GM18526 (cell line): ENCODE measurements around the gene PI4KB.

Source experiments
- POLR2A ChIP-seq: IDR thresholded peaks from 3 replicates; pipeline ENCODE4 v1.6.1; 2011; ENCODE audit not compliant: insufficient read length; ENCODE audit errors: extremely low read depth

The PI4KB gene

DNA sequence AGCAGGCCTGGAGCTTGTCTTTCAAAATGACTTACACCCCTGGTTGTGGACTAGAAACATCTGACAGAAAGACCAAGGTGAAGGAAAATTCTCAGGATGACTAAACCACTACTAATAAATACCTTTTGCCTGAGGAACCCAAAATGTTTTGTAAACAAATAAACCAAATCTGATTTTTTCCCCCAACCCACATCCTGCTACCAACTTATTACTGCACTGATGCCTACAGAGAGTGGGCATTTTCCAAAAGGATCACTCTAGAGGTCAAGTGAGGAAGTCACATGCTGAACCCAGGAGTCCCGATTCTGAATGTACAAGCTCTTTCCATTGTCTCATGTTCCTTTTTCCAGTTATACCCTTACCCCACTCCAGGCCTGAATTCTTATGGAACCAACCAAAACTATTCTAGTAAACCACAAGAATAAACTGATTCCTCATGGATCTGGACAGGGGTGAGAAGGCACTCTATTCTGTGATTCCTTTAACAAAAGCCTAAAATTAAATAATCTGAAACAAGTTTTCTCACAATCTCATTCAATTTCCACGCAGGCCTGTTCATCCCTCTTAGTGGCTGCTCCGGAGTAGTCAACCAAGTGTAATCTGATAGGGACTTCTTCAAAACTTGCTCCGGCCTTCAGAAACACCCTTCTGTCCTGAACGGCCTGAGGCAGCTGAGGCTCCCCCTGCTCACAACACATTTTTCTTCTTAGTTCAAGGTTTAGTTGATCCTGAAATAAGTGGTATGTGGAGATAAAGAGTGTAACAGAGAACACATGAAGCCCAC, 1.4 kb downstream of the PI4KB start:
- TF ChIP-seq POLR2A: no peak

DNA sequence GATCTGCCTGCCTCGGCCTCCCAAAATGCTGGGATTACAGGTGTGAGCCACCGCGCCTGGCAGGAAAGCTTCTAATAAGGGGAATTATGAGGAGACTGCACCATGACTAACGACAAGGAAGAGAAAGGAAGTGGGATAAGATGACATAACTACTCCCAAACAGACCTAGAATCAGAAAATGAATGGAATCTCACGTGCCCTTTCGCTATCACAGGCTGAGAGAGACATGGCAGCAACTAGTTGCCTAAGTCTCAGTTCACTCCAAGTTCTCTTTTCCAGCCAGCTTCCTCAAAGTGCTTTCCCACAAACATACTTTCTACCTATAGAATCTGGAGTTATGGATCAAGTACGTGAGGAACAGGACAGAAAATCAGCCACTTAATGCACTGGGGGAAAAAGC, 2.0 kb downstream of the PI4KB start:
- TF ChIP-seq POLR2A: no peak

DNA sequence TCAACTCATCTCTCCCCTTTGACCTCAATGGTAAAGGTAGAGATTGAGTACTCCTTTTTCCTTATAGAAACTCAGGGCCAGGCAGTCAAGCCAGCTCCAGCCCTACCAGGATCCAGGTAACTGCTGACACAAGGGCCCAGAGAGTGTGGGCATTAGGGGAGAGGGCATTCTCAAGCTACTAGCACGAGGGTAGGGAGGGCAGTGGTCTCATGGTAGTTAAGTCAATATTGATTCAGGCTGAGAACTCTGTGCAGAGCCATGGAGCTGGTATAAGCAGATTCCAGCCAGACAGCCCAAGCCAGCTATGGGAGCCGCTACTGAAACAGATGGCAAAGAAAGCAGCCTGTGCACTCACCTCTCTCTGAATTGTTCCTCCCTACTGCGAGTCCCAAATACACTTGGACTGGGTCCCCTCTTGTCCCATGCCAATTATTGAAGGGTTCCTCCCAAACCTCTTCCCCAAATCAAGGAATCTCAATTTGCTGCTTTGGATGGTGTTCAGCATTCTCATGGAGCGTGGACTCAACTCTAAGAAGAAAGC, 2.8 kb downstream of the PI4KB start:
- TF ChIP-seq POLR2A: no peak

DNA sequence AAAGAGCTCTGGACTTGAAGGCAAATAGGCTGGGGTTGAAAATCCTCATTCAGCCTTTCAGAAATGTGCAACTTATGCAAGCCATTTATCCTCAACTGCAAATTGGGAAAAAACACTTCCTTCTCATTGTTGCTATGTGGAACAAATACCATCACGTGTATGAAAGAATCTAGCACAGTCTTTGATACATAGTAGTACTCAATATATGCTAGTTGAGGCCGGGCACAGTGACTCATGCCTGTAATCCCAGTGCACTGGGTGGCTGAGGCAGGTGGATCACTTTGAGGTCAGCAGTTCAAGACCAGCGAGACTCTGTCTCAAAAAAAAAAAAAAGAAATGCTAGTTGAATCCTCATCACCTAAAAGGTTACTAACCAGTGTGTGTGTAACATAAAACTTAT, 8.2 kb downstream of the PI4KB start:
- no peak for TF ChIP-seq POLR2A

DNA sequence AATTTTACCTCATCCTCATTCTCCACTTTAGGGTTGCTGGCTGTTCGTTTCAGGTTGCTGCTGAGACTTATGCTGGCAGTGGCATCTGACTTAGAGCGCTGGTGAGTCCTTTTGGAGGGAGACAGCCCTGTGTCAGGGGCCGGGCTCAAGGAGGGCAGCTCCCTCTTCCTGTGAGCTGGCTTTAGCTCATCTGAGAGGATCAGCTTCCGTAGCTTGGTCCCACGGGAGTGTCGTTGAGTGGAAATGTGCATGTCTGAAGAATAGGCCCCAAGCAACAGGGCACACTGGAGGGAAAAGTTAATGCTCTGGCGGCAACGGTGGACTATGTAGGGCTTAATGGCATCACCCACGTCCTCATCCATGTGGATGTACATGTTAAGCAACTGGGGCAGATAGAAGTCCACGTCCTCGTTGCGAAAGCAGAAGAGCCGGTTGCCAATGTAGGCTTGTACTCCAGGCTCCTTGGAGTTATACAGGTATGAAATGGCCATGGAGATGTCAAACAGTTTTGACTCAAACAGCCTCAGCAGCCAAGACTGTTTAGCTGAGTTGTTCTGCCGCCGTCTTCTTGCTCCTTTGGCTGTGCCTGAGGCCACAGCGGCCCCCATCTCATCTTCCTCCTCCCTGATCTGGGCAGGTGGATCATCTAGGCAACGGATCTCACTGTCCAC, 11.5 kb downstream of the PI4KB start:
- TF ChIP-seq POLR2A: no peak

DNA sequence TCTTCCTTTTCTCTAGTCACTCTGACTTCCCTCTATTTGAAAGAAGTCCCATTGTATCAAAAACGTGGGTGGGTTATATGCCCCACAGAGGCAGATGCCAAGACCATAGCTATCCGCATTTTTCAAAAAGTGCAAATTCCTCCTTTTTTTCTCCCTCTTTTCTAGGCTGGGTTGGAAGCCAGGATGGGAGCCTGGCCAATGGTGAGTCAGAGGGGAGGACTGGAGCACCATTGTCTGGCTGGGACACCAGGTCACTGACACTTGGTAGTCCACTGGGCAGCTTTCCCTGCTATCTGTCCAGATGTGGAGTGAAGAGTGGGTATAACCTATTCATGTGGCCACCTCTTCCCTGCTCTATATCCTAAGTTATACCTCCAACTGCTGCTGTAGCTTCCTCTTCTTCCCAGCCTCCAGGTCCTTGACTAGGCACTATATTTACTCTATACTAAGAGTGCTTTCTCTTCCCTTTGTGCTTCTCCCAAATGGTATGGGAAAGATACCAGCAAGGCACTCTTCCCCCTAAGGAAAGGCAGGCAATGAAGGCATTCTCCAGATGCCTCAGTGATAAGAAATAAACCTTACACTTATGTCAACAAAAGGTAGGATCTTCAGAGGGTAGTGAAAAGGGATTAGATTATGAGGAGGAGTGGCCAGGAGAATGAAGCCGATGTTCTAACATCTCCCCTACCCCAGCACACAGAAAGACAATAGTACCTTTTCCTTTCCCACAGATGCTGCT, 12.9 kb downstream of the PI4KB start:
- no peak for TF ChIP-seq POLR2A

DNA sequence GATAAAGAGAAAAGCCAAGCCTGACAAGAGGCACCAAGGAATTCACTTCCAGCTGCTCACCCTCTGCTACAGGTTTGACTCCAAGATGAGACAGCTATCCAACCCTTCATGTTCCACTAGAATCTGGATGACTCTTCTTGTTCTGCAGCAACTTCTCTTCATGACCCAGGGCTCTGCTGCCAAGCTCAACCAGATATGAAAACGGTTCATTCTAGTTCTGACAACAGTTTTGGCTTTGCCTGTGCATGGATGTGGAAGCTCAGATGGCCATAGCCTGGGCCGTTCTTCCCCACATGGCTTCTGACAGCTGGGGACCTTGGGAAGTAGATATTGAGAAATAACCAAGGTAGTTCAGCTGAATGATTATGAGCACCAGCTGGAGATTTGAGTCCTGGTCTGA, 13.7 kb downstream of the PI4KB start:
- no peak for TF ChIP-seq POLR2A

DNA sequence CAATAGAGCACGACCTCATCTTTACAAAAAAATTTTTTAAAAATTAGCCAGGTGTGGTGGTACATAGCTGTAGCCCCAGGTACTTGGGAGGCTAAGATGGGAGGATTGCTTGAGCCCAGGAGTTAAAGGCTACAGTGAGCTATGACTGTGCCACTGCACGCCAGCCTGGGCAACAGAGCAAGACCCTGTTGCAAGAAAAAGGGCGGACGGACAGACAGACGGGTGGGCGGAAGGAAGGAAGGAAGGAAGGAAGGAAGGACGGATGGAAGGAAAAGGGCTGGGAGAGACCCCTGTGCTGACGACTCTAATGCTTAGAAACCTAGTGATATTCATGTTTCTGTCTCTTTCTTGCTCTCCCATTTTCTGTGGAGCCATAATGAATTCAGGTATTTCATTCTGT, 14.4 kb downstream of the PI4KB start:
- no peak for TF ChIP-seq POLR2A

DNA sequence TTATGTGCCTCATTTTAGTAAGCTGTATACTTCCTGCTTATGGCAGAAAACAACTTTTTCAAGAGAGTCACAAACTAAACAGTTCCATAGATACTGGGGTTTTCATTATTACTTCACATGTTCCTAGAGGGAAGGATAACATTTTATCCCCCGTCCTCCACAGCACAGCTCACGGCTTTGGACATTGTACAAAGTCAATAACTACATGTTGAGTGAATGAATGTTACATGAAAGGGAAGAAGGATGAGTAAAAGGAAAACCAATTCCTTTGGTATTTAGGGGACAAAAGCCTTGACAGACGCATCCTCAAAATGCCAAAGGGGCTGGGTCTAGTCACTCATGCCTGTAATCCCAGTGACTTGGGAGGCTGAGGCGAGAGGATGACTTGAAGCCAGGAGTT, 14.8 kb downstream of the PI4KB start:
- TF ChIP-seq POLR2A: no peak

DNA sequence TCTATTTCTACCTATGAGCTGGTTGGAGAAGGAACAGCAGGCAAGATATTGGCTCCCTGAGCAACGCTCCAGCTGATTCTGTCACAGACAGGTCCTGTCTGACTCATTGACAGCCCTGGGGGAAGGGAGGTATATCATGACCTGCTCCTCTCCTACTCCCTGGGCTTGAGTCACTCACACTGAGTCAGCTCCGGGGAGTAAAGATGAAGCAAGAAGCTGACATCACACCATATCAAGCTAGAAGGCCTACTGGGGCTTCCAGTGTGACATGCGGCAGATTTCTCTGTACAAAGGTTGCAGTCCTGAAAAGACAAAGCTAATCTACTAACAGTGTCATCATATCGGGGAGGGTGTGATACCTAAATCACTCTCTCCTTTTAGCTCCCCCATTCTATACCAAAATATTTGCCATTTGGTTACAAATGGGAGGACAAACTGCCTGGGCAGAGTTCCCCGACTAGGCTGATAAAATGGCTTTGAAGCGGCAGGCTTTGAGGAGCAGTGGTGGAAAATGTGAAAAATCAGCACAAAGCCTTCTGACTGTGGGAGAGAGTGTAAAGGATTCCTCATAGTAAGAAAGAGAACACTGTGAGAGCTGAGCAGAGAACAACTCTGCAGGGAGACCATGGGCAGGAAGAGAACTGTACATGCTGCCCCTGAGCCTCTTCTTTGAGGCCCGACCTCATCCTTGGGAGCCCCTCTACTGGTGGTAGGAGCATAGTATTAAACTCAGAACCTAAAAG, 15.5 kb downstream of the PI4KB start:
- TF ChIP-seq POLR2A: no peak

DNA sequence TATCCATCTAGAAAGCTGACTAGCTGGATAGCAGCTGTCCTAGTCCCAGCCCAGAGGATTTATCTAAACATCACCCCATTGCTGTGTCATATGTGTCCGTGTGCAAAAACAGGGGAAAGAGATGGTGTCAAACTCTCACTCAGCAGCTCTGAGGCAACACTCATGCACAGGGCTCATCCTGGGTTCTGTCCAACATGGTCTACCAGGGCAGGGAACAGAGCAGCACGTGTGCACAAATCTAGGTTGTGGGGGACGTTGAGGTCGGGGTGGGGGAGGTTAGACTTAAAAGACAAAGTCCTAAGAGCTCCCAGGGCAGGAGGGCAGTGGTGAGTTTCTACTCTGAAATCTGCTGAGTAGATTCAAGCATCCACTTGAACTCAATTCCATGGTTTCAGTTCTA, 16.2 kb downstream of the PI4KB start:
- TF ChIP-seq POLR2A: no peak

DNA sequence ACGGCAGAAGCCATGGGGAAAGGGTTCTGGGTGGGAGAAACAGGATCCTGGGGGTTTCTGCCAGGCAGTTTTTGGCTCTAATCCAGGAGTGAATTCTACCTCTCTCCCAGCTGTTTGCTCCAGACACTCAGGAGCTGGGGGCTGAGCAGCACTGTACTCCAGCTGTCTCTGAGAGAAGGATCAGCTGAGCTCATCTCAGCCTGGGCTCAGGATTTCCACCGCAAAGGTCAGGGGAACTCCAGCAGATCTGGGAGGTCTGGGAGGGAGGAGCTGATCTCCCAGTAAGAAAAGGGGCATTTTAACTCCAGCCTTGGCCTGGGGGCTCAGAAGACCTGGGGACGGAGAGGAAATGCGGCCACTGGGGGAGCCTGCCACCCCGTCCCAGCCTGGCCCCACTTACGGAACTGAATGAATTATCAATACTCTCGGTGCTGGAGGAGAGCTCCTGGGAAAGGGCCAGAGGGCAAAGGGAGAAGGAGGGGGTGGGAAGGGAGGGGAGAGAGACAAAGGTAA, 17.3 kb downstream of the PI4KB start:
- no peak for TF ChIP-seq POLR2A

DNA sequence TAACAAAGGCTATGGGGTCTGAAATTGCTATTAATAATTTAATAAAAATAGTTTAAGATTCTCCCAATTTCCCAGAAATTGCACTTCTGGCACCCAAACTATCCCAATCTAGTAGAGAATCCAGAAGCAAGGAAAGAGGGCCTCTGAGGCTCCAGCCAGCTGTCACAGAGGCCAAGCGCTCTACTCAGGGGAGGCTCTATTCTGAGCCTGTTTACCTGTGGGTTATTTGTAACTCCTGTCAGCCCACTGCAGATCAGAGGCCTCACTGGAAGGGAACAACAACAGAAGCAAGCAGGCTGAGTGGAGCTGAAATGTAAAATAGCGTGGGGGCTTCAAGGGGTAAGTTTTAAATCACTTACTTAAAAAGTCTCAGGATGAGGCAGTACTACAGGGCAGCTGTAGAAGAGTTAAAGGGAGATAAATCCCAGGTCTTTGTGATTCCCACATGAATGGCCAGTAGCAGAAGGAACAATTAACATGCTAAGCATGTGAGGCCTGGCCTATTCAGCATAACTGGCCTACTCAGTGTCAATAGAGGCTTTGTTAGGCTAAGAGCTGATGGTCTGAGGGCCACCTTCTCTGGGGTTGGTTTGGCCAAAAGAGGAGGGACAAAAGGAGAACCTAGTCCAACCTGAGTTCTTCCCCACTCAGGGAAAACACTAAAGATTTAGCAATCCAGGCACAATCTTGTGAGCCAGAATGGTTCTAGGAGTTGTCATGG, 32.3 kb downstream of the PI4KB start:
- no peak for TF ChIP-seq POLR2A

DNA sequence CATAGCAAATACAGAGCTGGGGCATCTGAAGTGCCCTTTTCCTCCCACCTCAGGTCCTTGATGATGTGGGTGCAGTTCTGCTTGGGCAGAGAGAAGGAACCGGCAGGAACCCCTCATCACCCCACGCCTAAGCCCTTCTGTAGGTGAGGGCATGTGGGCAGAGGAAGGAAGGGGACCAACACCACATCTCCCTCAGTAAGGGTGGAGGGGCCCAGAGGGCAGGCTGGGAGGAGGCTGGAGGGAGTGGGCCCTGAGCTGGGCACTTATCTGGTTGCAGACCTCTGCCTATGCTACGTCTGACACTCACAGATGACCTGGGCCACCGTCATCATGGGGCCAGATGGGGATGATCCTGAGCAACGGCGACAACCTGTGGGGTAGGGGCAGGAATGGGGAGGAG, 34.1 kb downstream of the PI4KB start:
- TF ChIP-seq POLR2A: no peak

DNA sequence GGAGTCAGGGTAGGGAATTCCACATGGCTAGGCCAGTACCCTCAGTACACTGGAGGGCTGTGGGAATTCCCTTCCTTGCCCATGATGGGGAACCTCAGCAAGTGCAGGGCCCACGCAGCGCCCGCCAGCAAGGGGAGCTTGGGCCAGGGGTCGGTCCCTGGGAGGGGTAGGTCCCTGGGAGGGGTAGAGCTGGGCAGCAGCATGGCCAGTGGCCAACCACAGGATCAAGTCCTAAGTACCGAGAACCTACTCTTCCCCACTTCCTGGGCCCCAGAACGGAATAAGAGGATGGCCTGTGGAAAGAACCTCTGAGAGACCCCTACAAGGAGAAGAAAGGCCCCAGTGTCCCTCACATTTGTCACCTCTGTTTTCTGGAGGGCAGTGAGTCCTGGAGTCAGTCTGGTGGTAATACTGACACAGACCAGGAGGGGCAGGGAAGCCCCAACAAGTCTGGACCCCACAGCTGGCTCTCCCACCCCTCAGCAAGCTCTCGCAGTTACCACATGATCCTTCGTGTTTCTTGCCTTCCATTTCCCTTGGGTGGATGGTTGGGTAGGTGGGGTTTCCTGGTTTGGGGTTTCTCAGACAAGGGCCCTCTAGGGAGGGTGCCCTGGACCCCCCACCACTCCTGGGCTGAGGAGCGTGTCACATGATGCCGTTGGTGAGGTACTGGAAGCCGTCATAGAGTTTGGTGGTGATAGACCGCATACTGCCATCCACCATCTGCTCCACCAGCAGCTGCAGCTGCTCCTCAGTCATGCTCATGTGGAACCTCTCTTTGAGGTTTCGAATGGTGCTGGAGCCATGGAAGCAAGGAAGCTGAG, 34.8 kb downstream of the PI4KB start:
- TF ChIP-seq POLR2A: no peak
